HG02981 (cell line): Measurements from ENCODE around the gene XRN2.
"Not testable (repeated sequence)": the region's sequence is repeated elsewhere in the genome, so short reads cannot be mapped to it uniquely, and the experiment has no call there.

Experiments
- ATAC-seq: cut with Tn5 transposase; IDR thresholded peaks from one replicate; pipeline ENCODE4 v1.9.1; 2021; ENCODE audit warnings: mild to moderate bottlenecking, moderate library complexity; ENCODE audit not compliant: unreplicated experiment

The XRN2 gene

GRCh38 chr20:21413996-21414395 lies 110.9 kb downstream of the XRN2 start:
- ATAC-seq = not testable (repeated sequence)

- ATAC-seq = not testable (repeated sequence)
These were observed 116.0 kb downstream of the XRN2 start for GRCh38 chr20:21419147-21419546.

- ATAC-seq = no peak
These were observed 118.6 kb downstream of the XRN2 start for GRCh38 chr20:21421601-21422236.

- not testable (repeated sequence) for ATAC-seq
These were observed 120.6 kb downstream of the XRN2 start for GRCh38 chr20:21423712-21424111.

- ATAC-seq = no peak
These were observed 121.7 kb downstream of the XRN2 start for GRCh38 chr20:21424846-21425245.

- ATAC-seq = no peak
These were observed 126.9 kb downstream of the XRN2 start for GRCh38 chr20:21430020-21430419.

- no peak for ATAC-seq
These were observed 129.8 kb downstream of the XRN2 start for GRCh38 chr20:21432911-21433310.

GRCh38 chr20:21433329-21433890 lies 130.3 kb downstream of the XRN2 start:
- no peak for ATAC-seq

- no peak for ATAC-seq
These were observed 132.4 kb downstream of the XRN2 start for GRCh38 chr20:21435576-21435975.

- no peak for ATAC-seq
These were observed 133.1 kb downstream of the XRN2 start for GRCh38 chr20:21436205-21436604.

GRCh38 chr20:21437248-21437647 lies 134.1 kb downstream of the XRN2 start:
- no peak for ATAC-seq

GRCh38 chr20:21437816-21438215 lies 134.7 kb downstream of the XRN2 start:
- ATAC-seq = no peak
